Endodermal cell (in vitro differentiated cells): Measurements from ENCODE around the gene BSCL2. TPM values are rescaled to one million over a fixed set of nuclear protein-coding genes. Genes with fewer than 3 reads are reported as not detected.

Experiments
- DNase-seq: peaks from one replicate; pipeline ENCODE4 v3.0.0-alpha.2; 2017
- H3K27ac ChIP-seq: 2 replicates; pipeline ENCODE4 v1.5.1; 2013; ENCODE audit warnings: mild to moderate bottlenecking, low read depth, low read length, moderate library complexity
- H3K27me3 ChIP-seq: 2 replicates; pipeline ENCODE4 v1.6.1; 2013; ENCODE audit warnings: mild to moderate bottlenecking, low read length, moderate library complexity; ENCODE audit not compliant: insufficient read depth, control insufficient read depth, poor library complexity, severe bottlenecking
- H3K36me3 ChIP-seq: 2 replicates; pipeline ENCODE4 v1.7.0; 2013; ENCODE audit warnings: mild to moderate bottlenecking, low read length, moderate library complexity; ENCODE audit not compliant: control insufficient read depth, insufficient read depth
- H3K4me1 ChIP-seq: one replicate; pipeline ENCODE4 v1.7.0; 2013; ENCODE audit warnings: low read length; ENCODE audit not compliant: control insufficient read depth, insufficient read depth
- H3K4me3 ChIP-seq: 2 replicates; pipeline ENCODE4 v1.5.1; 2013; ENCODE audit warnings: mild to moderate bottlenecking, low read length, moderate library complexity
- H3K9ac ChIP-seq: 2 replicates; pipeline ENCODE4 v1.6.1; 2013; ENCODE audit warnings: mild to moderate bottlenecking, low read length, moderate library complexity; ENCODE audit not compliant: poor library complexity, severe bottlenecking; ENCODE audit errors: extremely low read depth
- H3K9me3 ChIP-seq: 2 replicates; pipeline ENCODE4 v1.6.1; 2013; ENCODE audit warnings: mild to moderate bottlenecking, low read length, moderate library complexity; ENCODE audit not compliant: control insufficient read depth
- H3K27ac Mint-ChIP-seq: 2 replicates; pipeline ENCODE4 v1.8.0; 2020; ENCODE audit warnings: mixed read lengths
- H3K27me3 Mint-ChIP-seq: 2 replicates; pipeline ENCODE4 v1.8.0; 2021; ENCODE audit warnings: mild to moderate bottlenecking, mixed read lengths; ENCODE audit not compliant: insufficient read depth
- H3K36me3 Mint-ChIP-seq: 2 replicates; pipeline ENCODE4 v1.8.0; 2020; ENCODE audit warnings: low read depth, mixed read lengths
- H3K4me1 Mint-ChIP-seq: 2 replicates; pipeline ENCODE4 v1.8.0; 2020; ENCODE audit warnings: mixed read lengths
- H3K4me3 Mint-ChIP-seq: 2 replicates; pipeline ENCODE4 v1.8.0; 2020; ENCODE audit warnings: mild to moderate bottlenecking, moderate library complexity, mixed read lengths
- H3K9me3 Mint-ChIP-seq: 2 replicates; pipeline ENCODE4 v1.8.0; 2020; ENCODE audit warnings: mild to moderate bottlenecking, mixed read lengths
- CTCF ChIP-seq: fragments of 200-600 bp; sonication (generic); conservative IDR thresholded peaks from 2 replicates; pipeline ENCODE4 v1.5.0; 2021; ENCODE audit warnings: antibody characterized with exemption, mild to moderate bottlenecking
- WGBS, 2 experiments: methylation state at CpG; one replicate each; pipeline versions ENCODE4 v1.1.5 to v1.1.7; 2013; ENCODE audit warnings: missing lambda C conversion rate in 2 of 2, mixed read lengths in 1 of 2; ENCODE audit not compliant: insufficient coverage in 1 of 2, insufficient read length in 1 of 2; 5-methylcytosine and 5-hydroxymethylcytosine counted together
- total RNA-seq, 2 donors: library from RNA; stranded (reverse); fragmentation: NEBNext Ultra II Directional in 1 of 2; extraction: Animal tissue kit (Norgen Biotek cat#: 25700) in 1 of 2; gene quantifications; 2 replicates in 1 of 2; 3 replicates in 1 of 2; pipeline ENCODE4 v1.2.1, GENCODE V29; 2021

The BSCL2 gene
- total RNA-seq, 2 donors from 2014 or later, result 68.6 to 77.2 TPM

DNA sequence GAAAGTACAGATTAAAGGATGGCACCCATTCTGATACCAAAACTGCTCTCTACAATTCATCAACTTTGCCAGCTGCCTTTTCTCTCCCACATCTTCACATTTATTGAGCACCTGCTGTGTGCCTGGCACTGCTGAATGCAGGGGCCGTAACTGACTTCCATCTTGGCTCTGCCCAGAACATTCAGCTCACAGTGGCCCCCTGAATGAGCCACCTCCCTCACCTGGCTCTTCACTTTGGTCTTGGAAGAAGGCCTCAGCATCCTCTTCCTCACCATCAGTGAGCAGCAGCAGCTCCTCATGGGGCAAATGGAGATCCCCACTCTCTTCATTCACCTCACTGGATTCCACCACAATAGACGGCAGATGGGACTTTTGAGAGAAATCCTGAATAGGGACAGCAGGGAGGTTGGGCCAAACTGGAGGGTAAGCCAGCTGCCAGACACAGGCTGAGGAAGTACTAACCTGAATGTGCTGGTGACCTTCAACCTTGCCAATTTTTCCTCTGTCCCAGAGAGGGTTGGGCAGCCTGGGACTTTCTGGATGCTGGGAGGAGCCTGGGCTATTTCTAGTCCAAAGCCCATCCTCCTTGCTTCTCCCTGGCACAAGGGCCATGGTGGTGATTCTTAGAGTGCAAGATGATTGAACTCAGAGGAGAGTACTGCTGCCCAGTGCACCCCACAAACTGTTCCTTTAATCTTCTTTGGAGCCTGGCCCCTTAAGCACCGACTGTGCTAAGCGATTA is 37.6 kb downstream of the BSCL2 start:
- H3K4me3 Mint-ChIP-seq, result peak overlapping the region; percentile 98
- H3K36me3 Mint-ChIP-seq, result peaks cover 27% of the 10 kb centered on the region
- Histone ChIP-seq H3K36me3 (peaks cover 29% of the 10 kb centered on the region), H3K27me3 (no peaks in the 10 kb centered on the region), H3K27ac (peak overlapping the region; percentile 36), H3K4me3 (no peak overlapping the region), H3K9ac (no peak overlapping the region), H3K4me1 (no peaks in the 10 kb centered on the region), H3K9me3 (no peaks in the 10 kb centered on the region)
- DNase-seq, result peak; percentile 55
- no peaks in the 10 kb centered on the region for H3K9me3 Mint-ChIP-seq
- TF ChIP-seq CTCF, result no peak
- H3K27me3 Mint-ChIP-seq, result no peaks in the 10 kb centered on the region
- WGBS, 2 experiments, result 93 to 100% methylated on average over 2 to 4 of the region's 4 CpGs
- peaks cover 23% of the 10 kb centered on the region for H3K4me1 Mint-ChIP-seq
- H3K27ac Mint-ChIP-seq, result peak overlapping the region; percentile 72

- Mint-ChIP-seq H3K27me3 (no peaks in the 10 kb centered on the region), H3K9me3 (no peaks in the 10 kb centered on the region), H3K27ac (peak overlapping the region; percentile 97), H3K4me1 (peaks cover 20% of the 10 kb centered on the region), H3K4me3 (peak overlapping the region; percentile 98), H3K36me3 (peaks cover 25% of the 10 kb centered on the region)
- 97 to 100% methylated on average over 1 to 2 of the region's 2 CpGs for WGBS, 2 experiments
- Histone ChIP-seq H3K36me3 (peaks cover 21% of the 10 kb centered on the region), H3K9me3 (no peaks in the 10 kb centered on the region), H3K9ac (no peak overlapping the region), H3K4me3 (peak overlapping the region; percentile 91), H3K27ac (no peak overlapping the region), H3K4me1 (no peaks in the 10 kb centered on the region), H3K27me3 (no peaks in the 10 kb centered on the region)
- no peak for TF ChIP-seq CTCF
- DNase-seq, result no peak
Observed at GRCh38 chr11:62667460-62667859, 39.8 kb downstream of the BSCL2 start.

GRCh38 chr11:62666259-62666926 is 40.8 kb downstream of the BSCL2 start:
- no peaks in the 10 kb centered on the region for H3K9me3 ChIP-seq
- peak; percentile 57 for DNase-seq
- H3K27ac ChIP-seq, result no peak overlapping the region
- peak overlapping the region; percentile 91 for H3K9ac ChIP-seq
- Mint-ChIP-seq H3K9me3 (no peaks in the 10 kb centered on the region), H3K27me3 (no peaks in the 10 kb centered on the region), H3K4me3 (peak overlapping the region; percentile 98), H3K4me1 (peaks cover 20% of the 10 kb centered on the region), H3K27ac (peak overlapping the region; percentile 97), H3K36me3 (peaks cover 29% of the 10 kb centered on the region)
- TF ChIP-seq CTCF, result no peak
- H3K4me3 ChIP-seq, result peak overlapping the region; percentile 91
- no peaks in the 10 kb centered on the region for H3K4me1 ChIP-seq
- no peaks in the 10 kb centered on the region for H3K27me3 ChIP-seq
- WGBS, 2 experiments, result 50 to 66% methylated on average over 14 to 16 of the region's 16 CpGs
- H3K36me3 ChIP-seq, result peaks cover 25% of the 10 kb centered on the region
